COLO668 (cell line): ENCODE data around the gene PANK1.
"Not testable (repeated sequence)": the region's sequence is repeated elsewhere in the genome, so short reads cannot be mapped to it uniquely, and the experiment has no call there.

Source experiments
- DNase-seq: peaks from one replicate; lab custom pipeline; 2025; ENCODE audit not compliant: unreplicated experiment; lab: John Stamatoyannopoulos, UW

The PANK1 gene

GRCh38 chr10:89622151-89622550 is 22.9 kb downstream of the PANK1 start:
- no peak for DNase-seq

- DNase-seq = no peak
Observed at GRCh38 chr10:89621438-89621837, 23.6 kb downstream of the PANK1 start.

- not testable (repeated sequence) for DNase-seq
Observed at GRCh38 chr10:89620296-89620695, 24.7 kb downstream of the PANK1 start.

- no peak for DNase-seq
Observed at GRCh38 chr10:89615824-89616223, 29.2 kb downstream of the PANK1 start.

- no peak for DNase-seq
Observed at GRCh38 chr10:89615112-89615511, 29.9 kb downstream of the PANK1 start.

- DNase-seq = no peak
Observed at GRCh38 chr10:89613582-89613981, 31.5 kb downstream of the PANK1 start.

GRCh38 chr10:89611282-89611681 is 33.8 kb downstream of the PANK1 start:
- no peak for DNase-seq

GRCh38 chr10:89609833-89610346 is 35.2 kb downstream of the PANK1 start:
- no peak for DNase-seq

GRCh38 chr10:89604200-89604599 is 40.8 kb downstream of the PANK1 start:
- no peak for DNase-seq

GRCh38 chr10:89602919-89603318 is 42.1 kb downstream of the PANK1 start:
- DNase-seq = no peak

- DNase-seq = no peak
Observed at GRCh38 chr10:89601728-89602361, 43.2 kb downstream of the PANK1 start.

- DNase-seq = no peak
Observed at GRCh38 chr10:89600041-89600440, 45.0 kb downstream of the PANK1 start.

GRCh38 chr10:89593043-89593442 is 52.0 kb downstream of the PANK1 start:
- no peak for DNase-seq

GRCh38 chr10:89592539-89592938 is 52.5 kb downstream of the PANK1 start:
- no peak for DNase-seq

- DNase-seq = no peak
Observed at GRCh38 chr10:89591796-89592271, 53.2 kb downstream of the PANK1 start.

- no peak for DNase-seq
Observed at GRCh38 chr10:89591111-89591795, 53.8 kb downstream of the PANK1 start.

GRCh38 chr10:89590326-89590725 is 54.7 kb downstream of the PANK1 start:
- DNase-seq = no peak

GRCh38 chr10:89589101-89589720 is 55.8 kb downstream of the PANK1 start:
- DNase-seq = no peak

GRCh38 chr10:89588671-89589070 is 56.4 kb downstream of the PANK1 start:
- DNase-seq = no peak

- DNase-seq = no peak
Observed at GRCh38 chr10:89582022-89582421, 63.0 kb downstream of the PANK1 start.

- DNase-seq = no peak
Observed at GRCh38 chr10:89580243-89580642, 64.8 kb downstream of the PANK1 start.

GRCh38 chr10:89576696-89577095 is 68.3 kb downstream of the PANK1 start:
- no peak for DNase-seq
